ENCODE data around the gene MPRIP. TPM values are rescaled to one million over a fixed set of nuclear protein-coding genes. Genes with fewer than 3 reads are reported as not detected.

Gene MPRIP
- total RNA-seq, 1 experiment from 2014 or later = 443 TPM

DNA sequence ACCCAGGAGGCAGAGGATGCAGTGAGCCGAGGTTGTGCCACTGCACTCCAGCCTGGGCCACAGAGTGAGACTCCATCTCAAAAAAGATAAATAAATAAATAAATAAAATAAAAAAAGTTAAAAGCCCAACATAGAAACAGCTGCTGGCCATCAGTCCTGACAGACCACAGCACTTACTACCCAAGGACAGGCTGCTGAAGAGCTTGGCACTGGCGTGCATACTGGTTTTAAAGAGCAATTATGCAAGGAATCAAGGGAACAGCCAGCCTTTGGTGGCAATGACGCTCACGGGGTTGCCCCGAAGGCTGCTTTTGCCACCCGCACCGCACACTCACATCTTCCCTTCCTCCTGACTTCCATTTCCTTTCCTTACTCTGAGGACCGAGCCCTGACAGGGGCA lies 159.7 kb downstream of the MPRIP start:
- Histone ChIP-seq H3K9me3 (ENCODE audit: insufficient read depth, low read depth) (no peaks in the 10 kb centered on the region), H3K27me3 (ENCODE audit: insufficient read depth, low read depth) (no peaks in the 10 kb centered on the region), H3K36me3 (ENCODE audit: low read depth) (peaks cover 5% of the 10 kb centered on the region; the same call in 1 of the 2 replicates), H3K79me2 (ENCODE audit: low read depth) (peaks cover 26% of the 10 kb centered on the region), H3K4me1 (replicated peaks; ENCODE audit: insufficient read depth) (peaks cover 14% of the 10 kb centered on the region), H4K20me1 (ENCODE audit: insufficient read depth) (peaks cover 14% of the 10 kb centered on the region), H3K4me2 (no peak overlapping the region), H3K27ac (no peak overlapping the region), H2AFZ (no peak overlapping the region), H3K9me2 (ENCODE audit: insufficient read depth) (no peaks in the 10 kb centered on the region), H3F3A (ENCODE audit: insufficient read depth, low read depth) (peaks cover 40% of the 10 kb centered on the region), H3K4me3 (no peak overlapping the region)
- ChIA-PET CTCF (no interaction called here), POLR2A (ENCODE audit: unreplicated experiment) (no interaction called here)
- intact Hi-C loops (cut with micrococcal nuclease; ENCODE audit: unreplicated experiment) = no loop called here
- TF ChIP-seq EZH2 (IDR thresholded peaks at IDR 0.05; ENCODE audit: low read depth) = no peak
- TF ChIP-seq, protein P1, sequence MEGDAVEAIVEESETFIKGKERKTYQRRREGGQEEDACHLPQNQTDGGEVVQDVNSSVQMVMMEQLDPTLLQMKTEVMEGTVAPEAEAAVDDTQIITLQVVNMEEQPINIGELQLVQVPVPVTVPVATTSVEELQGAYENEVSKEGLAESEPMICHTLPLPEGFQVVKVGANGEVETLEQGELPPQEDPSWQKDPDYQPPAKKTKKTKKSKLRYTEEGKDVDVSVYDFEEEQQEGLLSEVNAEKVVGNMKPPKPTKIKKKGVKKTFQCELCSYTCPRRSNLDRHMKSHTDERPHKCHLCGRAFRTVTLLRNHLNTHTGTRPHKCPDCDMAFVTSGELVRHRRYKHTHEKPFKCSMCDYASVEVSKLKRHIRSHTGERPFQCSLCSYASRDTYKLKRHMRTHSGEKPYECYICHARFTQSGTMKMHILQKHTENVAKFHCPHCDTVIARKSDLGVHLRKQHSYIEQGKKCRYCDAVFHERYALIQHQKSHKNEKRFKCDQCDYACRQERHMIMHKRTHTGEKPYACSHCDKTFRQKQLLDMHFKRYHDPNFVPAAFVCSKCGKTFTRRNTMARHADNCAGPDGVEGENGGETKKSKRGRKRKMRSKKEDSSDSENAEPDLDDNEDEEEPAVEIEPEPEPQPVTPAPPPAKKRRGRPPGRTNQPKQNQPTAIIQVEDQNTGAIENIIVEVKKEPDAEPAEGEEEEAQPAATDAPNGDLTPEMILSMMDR (conservative IDR thresholded peaks at IDR 0.05) = no peak
- no peak for DNase-seq
- BruUV-seq (replicated peaks) = no TSS peak

DNA sequence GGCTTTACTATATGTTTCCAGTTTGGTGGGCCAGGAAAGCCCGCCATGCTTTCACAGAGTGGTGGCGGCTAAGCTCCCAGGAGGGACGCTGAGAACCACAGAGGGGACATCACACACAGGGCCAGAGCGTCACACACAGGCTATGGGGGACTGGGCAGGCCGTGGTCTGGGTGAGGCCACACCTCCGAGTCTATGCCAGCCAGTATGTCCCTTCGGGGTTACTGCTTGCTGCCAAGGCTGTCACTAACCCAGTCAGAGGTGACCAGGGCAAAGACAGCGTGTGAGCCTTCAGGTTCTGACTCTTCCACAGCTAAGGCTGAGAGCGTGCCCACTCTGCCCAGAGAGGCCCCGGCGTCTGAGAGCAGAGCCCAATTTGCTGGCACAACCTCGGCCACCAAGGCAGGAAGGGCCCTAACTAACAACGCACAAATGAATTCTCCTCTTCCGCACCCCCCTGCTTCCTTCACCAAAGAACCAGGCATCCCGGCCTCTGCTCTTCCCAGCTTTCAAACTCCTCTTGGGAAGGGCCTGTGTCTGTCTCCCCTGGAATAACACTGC lies 161.0 kb downstream of the MPRIP start:
- H3K27me3 ChIP-seq (ENCODE audit: insufficient read depth, low read depth) = no peaks in the 10 kb centered on the region
- no peak overlapping the region for H3K4me3 ChIP-seq
- H3K36me3 ChIP-seq (ENCODE audit: low read depth) = peaks cover 5% of the 10 kb centered on the region; the same call in 1 of the 2 replicates
- no peaks in the 10 kb centered on the region for H3K9me2 ChIP-seq (ENCODE audit: insufficient read depth)
- intact Hi-C loops (cut with micrococcal nuclease; ENCODE audit: unreplicated experiment) = no loop called here
- CTCF ChIA-PET = no interaction called here
- peak overlapping the region; percentile 100; the same call in 1 of the 2 replicates for H3K4me2 ChIP-seq
- TF ChIP-seq, protein P1 (conservative IDR thresholded peaks at IDR 0.05) = no peak
- TF ChIP-seq EZH2 (IDR thresholded peaks at IDR 0.05; ENCODE audit: low read depth) = no peak
- no peak overlapping the region for H2AFZ ChIP-seq
- no TSS peak for BruUV-seq (replicated peaks)
- POLR2A ChIA-PET (ENCODE audit: unreplicated experiment) = no interaction called here
- no peak overlapping the region for H3K27ac ChIP-seq
- H3K79me2 ChIP-seq (ENCODE audit: low read depth) = peaks cover 26% of the 10 kb centered on the region
- no peak for DNase-seq
- peaks cover 13% of the 10 kb centered on the region; the same call in 1 of the 2 replicates for H4K20me1 ChIP-seq (ENCODE audit: insufficient read depth)
- peaks cover 42% of the 10 kb centered on the region for H3F3A ChIP-seq (ENCODE audit: insufficient read depth, low read depth)
- H3K9me3 ChIP-seq (ENCODE audit: insufficient read depth, low read depth) = no peaks in the 10 kb centered on the region
- H3K4me1 ChIP-seq (replicated peaks; ENCODE audit: insufficient read depth) = peaks cover 14% of the 10 kb centered on the region

GRCh38 chr17:17204041-17204591 lies 161.9 kb downstream of the MPRIP start:
- H4K20me1 ChIP-seq (ENCODE audit: insufficient read depth) = peaks cover 13% of the 10 kb centered on the region; the same call in 1 of the 2 replicates
- BruUV-seq (replicated peaks) = no TSS peak
- no peak overlapping the region for H3K27ac ChIP-seq
- TF ChIP-seq, protein P1 (conservative IDR thresholded peaks at IDR 0.05) = no peak
- TF ChIP-seq EZH2 (IDR thresholded peaks at IDR 0.05; ENCODE audit: low read depth) = no peak
- no peak for DNase-seq
- H3K36me3 ChIP-seq (ENCODE audit: low read depth) = peaks cover 5% of the 10 kb centered on the region; the same call in 1 of the 2 replicates
- H2AFZ ChIP-seq = no peak overlapping the region
- peak overlapping the region; percentile 100 for H3K4me2 ChIP-seq
- no peaks in the 10 kb centered on the region for H3K9me3 ChIP-seq (ENCODE audit: insufficient read depth, low read depth)
- no peaks in the 10 kb centered on the region for H3K27me3 ChIP-seq (ENCODE audit: insufficient read depth, low read depth)
- H3K4me3 ChIP-seq = peak overlapping the region; percentile 91; the same call in 1 of the 2 replicates
- intact Hi-C loops (cut with micrococcal nuclease; ENCODE audit: unreplicated experiment) = no loop called here
- H3K4me1 ChIP-seq (replicated peaks; ENCODE audit: insufficient read depth) = peaks cover 14% of the 10 kb centered on the region
- CTCF ChIA-PET = no interaction called here
- H3F3A ChIP-seq (ENCODE audit: insufficient read depth, low read depth) = peaks cover 45% of the 10 kb centered on the region
- POLR2A ChIA-PET (ENCODE audit: unreplicated experiment) = no interaction called here
- H3K79me2 ChIP-seq (ENCODE audit: low read depth) = peaks cover 26% of the 10 kb centered on the region
- H3K9me2 ChIP-seq (ENCODE audit: insufficient read depth) = no peaks in the 10 kb centered on the region

Measured in PC-9 (cell line).